ENCODE data around the gene NHERF2.

- TF ChIP-seq CTCF (IDR thresholded peaks at IDR 0.05) (no peak), POLR2A (IDR thresholded peaks at IDR 0.05) (no peak)
Observed at GRCh38 chr16:1992704-1993317, 33.9 kb upstream of the NHERF2 start.
